Measurements from ENCODE around the gene CSMD2.
"Not testable (repeated sequence)": the region's sequence is repeated elsewhere in the genome, so short reads cannot be mapped to it uniquely, and the experiment has no call there.

CSMD2 gene

GRCh38 chr1:34113887-34114286 is 51.1 kb downstream of the CSMD2 start:
- POLR2A ChIA-PET, result no interaction called here
- CTCF ChIA-PET, result interaction anchor here (0.8 to 1.9 kb wide), 2 partner anchors 49 to 486 kb away, joined by 3 to 8 read pairs; no protein-coding TSS in a partner anchor
- no peak for DNase-seq (ENCODE audit: extremely low spot score)
- TF ChIP-seq ZNF384 (IDR thresholded peaks at IDR 0.05) (no peak), BHLHE40 (IDR thresholded peaks at IDR 0.05; ENCODE audit: borderline replicate concordance) (no peak), SUZ12 (IDR thresholded peaks at IDR 0.05) (no peak), ARNT (IDR thresholded peaks at IDR 0.05) (no peak), LEF1 (IDR thresholded peaks at IDR 0.05; ENCODE audit: borderline replicate concordance) (no peak), PKNOX1 (IDR thresholded peaks at IDR 0.05) (no peak), FOXM1 (IDR thresholded peaks at IDR 0.05; ENCODE audit: borderline replicate concordance) (no peak), FOXA1 (IDR thresholded peaks at IDR 0.05) (no peak), NFRKB (IDR thresholded peaks at IDR 0.05) (no peak), SP1 (IDR thresholded peaks at IDR 0.05) (no peak), TARDBP (IDR thresholded peaks at IDR 0.05) (no peak), ELF4 (IDR thresholded peaks at IDR 0.05) (no peak)

DNA sequence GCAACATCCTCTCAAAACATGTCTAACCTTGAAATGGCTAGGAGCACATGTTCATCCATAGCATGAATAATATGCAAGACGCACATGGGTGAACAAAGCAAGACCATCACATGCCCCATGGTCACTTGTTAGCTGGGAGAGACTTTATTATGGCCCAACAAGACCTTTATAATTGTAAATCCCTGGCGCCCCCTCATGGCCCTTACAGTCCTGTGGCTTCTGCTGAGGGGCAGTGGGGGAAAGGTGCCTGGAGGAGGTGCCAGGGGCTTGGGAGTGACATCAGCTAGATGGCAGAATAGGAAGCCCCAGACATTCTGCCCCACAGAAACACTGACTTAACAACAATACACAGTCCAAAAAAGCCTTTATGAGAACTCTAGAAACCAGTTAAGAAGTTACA is 51.7 kb downstream of the CSMD2 start:
- ChIA-PET POLR2A (no interaction called here), CTCF (interaction anchor here (1.9 kb wide), 1 partner anchor 50 kb away, joined by 8 read pairs; no protein-coding TSS in a partner anchor)
- no peak for DNase-seq (ENCODE audit: extremely low spot score)
- TF ChIP-seq NFRKB (IDR thresholded peaks at IDR 0.05) (no peak), FOXA1 (IDR thresholded peaks at IDR 0.05) (no peak), HDGF (IDR thresholded peaks at IDR 0.05; ENCODE audit: borderline replicate concordance) (no peak), PKNOX1 (IDR thresholded peaks at IDR 0.05) (no peak), BHLHE40 (IDR thresholded peaks at IDR 0.05; ENCODE audit: borderline replicate concordance) (no peak), FOXM1 (IDR thresholded peaks at IDR 0.05; ENCODE audit: borderline replicate concordance) (no peak), ARNT (IDR thresholded peaks at IDR 0.05) (no peak), FOXK2 (IDR thresholded peaks at IDR 0.05) (no peak), ZNF384 (IDR thresholded peaks at IDR 0.05) (no peak), CTBP1 (IDR thresholded peaks at IDR 0.05; ENCODE audit: borderline replicate concordance) (no peak), SP1 (IDR thresholded peaks at IDR 0.05) (no peak), SUZ12 (IDR thresholded peaks at IDR 0.05) (no peak), L3MBTL2 (conservative IDR thresholded peaks at IDR 0.05) (no peak), ELF4 (IDR thresholded peaks at IDR 0.05) (no peak), LEF1 (IDR thresholded peaks at IDR 0.05; ENCODE audit: borderline replicate concordance) (no peak), TARDBP (IDR thresholded peaks at IDR 0.05) (no peak)

- POLR2A ChIA-PET, result no interaction called here
- no peak for TF ChIP-seq ARNT (IDR thresholded peaks at IDR 0.05)
- no peak for TF ChIP-seq FOXK2 (IDR thresholded peaks at IDR 0.05)
- no peak for TF ChIP-seq ELF4 (IDR thresholded peaks at IDR 0.05)
- TF ChIP-seq FOXA1 (IDR thresholded peaks at IDR 0.05), result no peak
- TF ChIP-seq CTBP1 (IDR thresholded peaks at IDR 0.05; ENCODE audit: borderline replicate concordance), result no peak
- TF ChIP-seq HDGF (IDR thresholded peaks at IDR 0.05; ENCODE audit: borderline replicate concordance), result no peak
- TF ChIP-seq SUZ12 (IDR thresholded peaks at IDR 0.05), result no peak
- CTCF ChIA-PET, result no interaction called here
- no peak for DNase-seq (ENCODE audit: extremely low spot score)
These were observed 56.3 kb downstream of the CSMD2 start for GRCh38 chr1:34108711-34109110.

- TF ChIP-seq FOXK2 (IDR thresholded peaks at IDR 0.05) (no peak), CTBP1 (IDR thresholded peaks at IDR 0.05; ENCODE audit: borderline replicate concordance) (no peak), FOXA1 (IDR thresholded peaks at IDR 0.05) (no peak), PKNOX1 (IDR thresholded peaks at IDR 0.05) (no peak), ZNF384 (IDR thresholded peaks at IDR 0.05) (no peak), FOXM1 (IDR thresholded peaks at IDR 0.05; ENCODE audit: borderline replicate concordance) (no peak)
- ChIA-PET CTCF (no interaction called here), POLR2A (no interaction called here)
- DNase-seq (ENCODE audit: extremely low spot score), result no peak
These were observed 56.8 kb downstream of the CSMD2 start for GRCh38 chr1:34108269-34108668.

GRCh38 chr1:34101151-34101550 is 63.9 kb downstream of the CSMD2 start:
- ChIA-PET POLR2A (no interaction called here), CTCF (no interaction called here)
- DNase-seq (ENCODE audit: extremely low spot score), result no peak
- TF ChIP-seq HDGF (IDR thresholded peaks at IDR 0.05; ENCODE audit: borderline replicate concordance), result no peak
- TF ChIP-seq LEF1 (IDR thresholded peaks at IDR 0.05; ENCODE audit: borderline replicate concordance), result no peak
- no peak for TF ChIP-seq SUZ12 (IDR thresholded peaks at IDR 0.05)
- no peak for TF ChIP-seq TARDBP (IDR thresholded peaks at IDR 0.05)
- TF ChIP-seq ZNF384 (IDR thresholded peaks at IDR 0.05), result no peak
- no peak for TF ChIP-seq FOXK2 (IDR thresholded peaks at IDR 0.05)
- no peak for TF ChIP-seq L3MBTL2 (conservative IDR thresholded peaks at IDR 0.05)
- TF ChIP-seq ELF4 (IDR thresholded peaks at IDR 0.05), result no peak
- no peak for TF ChIP-seq SP1 (IDR thresholded peaks at IDR 0.05)

DNA sequence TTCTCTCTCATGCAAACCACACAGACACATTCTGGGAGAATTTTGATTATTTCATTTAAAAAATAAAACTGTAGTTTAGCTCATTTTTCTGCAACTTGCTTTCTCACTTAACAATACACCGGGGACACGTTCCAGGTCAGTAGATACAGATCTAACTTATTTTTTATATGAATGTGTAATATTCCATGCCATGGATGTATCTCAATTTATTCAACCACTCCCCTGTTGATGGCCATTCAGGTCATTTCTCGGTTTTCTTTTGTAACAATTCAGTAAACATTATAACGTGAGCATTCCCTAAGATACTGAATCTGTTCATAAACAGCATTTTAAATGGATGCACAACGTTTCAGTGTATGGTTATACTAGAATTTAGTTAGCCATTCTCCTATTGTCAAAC is 64.7 kb downstream of the CSMD2 start:
- CTCF ChIA-PET, result no interaction called here
- TF ChIP-seq SP1 (IDR thresholded peaks at IDR 0.05) (no peak), HDGF (IDR thresholded peaks at IDR 0.05; ENCODE audit: borderline replicate concordance) (no peak), BHLHE40 (IDR thresholded peaks at IDR 0.05; ENCODE audit: borderline replicate concordance) (no peak)
- POLR2A ChIA-PET, result no interaction called here
- no peak for DNase-seq (ENCODE audit: extremely low spot score)

DNA sequence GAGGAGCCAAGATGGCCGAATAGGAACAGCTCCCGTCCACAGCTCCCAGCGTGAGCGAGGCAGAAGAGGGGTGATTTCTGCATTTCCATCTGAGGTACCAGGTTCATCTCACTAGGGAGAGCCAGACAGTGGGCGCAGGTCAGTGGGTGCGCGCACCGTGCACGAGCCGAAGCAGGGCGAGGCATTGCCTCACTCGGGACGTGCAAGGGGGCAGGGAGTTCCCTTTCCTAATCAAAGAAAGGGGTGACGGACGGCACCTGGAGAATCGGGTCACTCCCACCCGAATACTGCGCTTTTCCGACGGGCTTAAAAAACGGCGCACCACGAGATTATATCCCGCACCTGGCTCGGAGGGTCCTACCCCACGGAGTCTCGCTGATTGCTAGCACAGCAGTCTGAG is 72.6 kb downstream of the CSMD2 start:
- POLR2A ChIA-PET; DNase-seq (ENCODE audit: extremely low spot score); CTCF ChIA-PET: not testable (repeated sequence)

All from HEK293T (cell line).